Ovary (tissue), 3 donors: ENCODE results near the gene CHAF1A.

ENCODE experiments used
- CTCF ChIP-seq, 3 donors: fragments of 450-650 bp in 2 of 3; fragments of 200-600 bp in 1 of 3; IDR thresholded peaks; one replicate each; pipeline versions ENCODE4 v1.5.1 to v1.8.0; 2016 to 2022; ENCODE audit warnings: antibody characterized with exemption in 3 of 3, mild to moderate bottlenecking in 1 of 3
- EP300 ChIP-seq: sonication (generic); formaldehyde crosslinking; IDR thresholded peaks from one replicate; pipeline ENCODE4 v1.6.1; 2017; ENCODE audit warnings: antibody characterized with exemption
- donor health status: DM: no; HTN: no; CAD: no.

- TF ChIP-seq CTCF (IDR thresholded peaks at IDR 0.05) (no peak), EP300 (no peak)
Measured at GRCh38 chr19:4488496-4488895, 86.1 kb downstream of the CHAF1A start.
